Measurements from ENCODE around the gene ESR1. TPM values are rescaled to one million over a fixed set of nuclear protein-coding genes. Genes with fewer than 3 reads are reported as not detected.
"Not testable (repeated sequence)": the region's sequence is repeated elsewhere in the genome, so short reads cannot be mapped to it uniquely, and the experiment has no call there.

The ESR1 gene
- total and polyA plus RNA-seq, 4 experiments from 2014 or later, result 0.67 to 6.8 (median 2.4) TPM

GRCh38 chr6:152062476-152062875 is 255.0 kb downstream of the ESR1 start:
- peaks cover 0 to 11% of the 10 kb centered on the region in 2 donors for H3K36me3 Mint-ChIP-seq
- intact Hi-C loops (cut with micrococcal nuclease), result no loop called here
- POLR2A ChIA-PET (ENCODE audit: partially characterized antibody), result no interaction called here

GRCh38 chr6:152063170-152063921 is 255.9 kb downstream of the ESR1 start:
- Histone ChIP-seq H3K9me3 (ENCODE audit: control insufficient read depth in 1 of 2, low read length in 2 of 2) (no peaks in the 10 kb centered on the region), H3K36me3 (ENCODE audit: insufficient read depth, low read length) (no peaks in the 10 kb centered on the region), H3K27ac (ENCODE audit: low read depth, low read length) (no peak overlapping the region), H3K4me3 (ENCODE audit: low read length in 2 of 2) (no peak overlapping the region), H3K4me1 (ENCODE audit: insufficient read depth, low read length) (no peaks in the 10 kb centered on the region), H3K27me3 (ENCODE audit: insufficient read depth, low read length) (no peaks in the 10 kb centered on the region)
- intact Hi-C loops (cut with micrococcal nuclease), result no loop called here
- Mint-ChIP-seq H3K36me3 (peaks cover 0 to 11% of the 10 kb centered on the region in 2 donors), H3K4me3 (no peak overlapping the region), H3K27ac (no peak overlapping the region), H3K4me1 (peaks cover 0 to 4% (median 0%) of the 10 kb centered on the region in 4 donors), H3K9me3 (peaks cover 0 to 3% (median 1%) of the 10 kb centered on the region in 8 donors), H3K27me3 (peaks cover 0 to 2% of the 10 kb centered on the region in 2 donors)
- DNase-seq, result no peak
- CTCF ChIA-PET (ENCODE audit: partially characterized antibody), result no interaction called here
- POLR2A ChIA-PET (ENCODE audit: partially characterized antibody), result no interaction called here

More at GRCh38 chr6:152062476-152062875, 255.0 kb downstream of the ESR1 start:
- H3K9me3 Mint-ChIP-seq, result peaks cover 0 to 3% (median 1%) of the 10 kb centered on the region in 8 donors
- Histone ChIP-seq H3K27ac (ENCODE audit: low read depth, low read length) (no peak overlapping the region), H3K9me3 (ENCODE audit: control insufficient read depth in 1 of 2, low read length in 2 of 2) (no peaks in the 10 kb centered on the region), H3K36me3 (ENCODE audit: insufficient read depth, low read length) (no peaks in the 10 kb centered on the region), H3K4me3 (ENCODE audit: low read length in 2 of 2) (no peak overlapping the region), H3K4me1 (ENCODE audit: insufficient read depth, low read length) (no peaks in the 10 kb centered on the region), H3K27me3 (ENCODE audit: insufficient read depth, low read length) (no peaks in the 10 kb centered on the region)
- H3K27ac Mint-ChIP-seq, result peak overlapping the region in 1 of 7 donors; percentile 51
- no peak for DNase-seq
- H3K27me3 Mint-ChIP-seq, result peaks cover 0 to 2% of the 10 kb centered on the region in 2 donors
- H3K4me3 Mint-ChIP-seq, result no peak overlapping the region
- CTCF ChIA-PET (ENCODE audit: partially characterized antibody), result no interaction called here
- H3K4me1 Mint-ChIP-seq, result peaks cover 0 to 5% (median 2%) of the 10 kb centered on the region in 4 donors

- Mint-ChIP-seq H3K9me3 (peaks cover 0 to 3% (median 0%) of the 10 kb centered on the region in 8 donors), H3K27me3 (no peaks in the 10 kb centered on the region), H3K36me3 (peaks cover 0 to 5% of the 10 kb centered on the region in 2 donors), H3K27ac (no peak overlapping the region), H3K4me1 (no peaks in the 10 kb centered on the region), H3K4me3 (no peak overlapping the region)
- Histone ChIP-seq H3K4me3 (ENCODE audit: low read length in 2 of 2) (no peak overlapping the region), H3K27ac (ENCODE audit: low read depth, low read length) (no peak overlapping the region), H3K4me1 (ENCODE audit: insufficient read depth, low read length) (no peaks in the 10 kb centered on the region), H3K9me3 (ENCODE audit: control insufficient read depth in 1 of 2, low read length in 2 of 2) (no peaks in the 10 kb centered on the region), H3K36me3 (ENCODE audit: insufficient read depth, low read length) (no peaks in the 10 kb centered on the region), H3K27me3 (ENCODE audit: insufficient read depth, low read length) (no peaks in the 10 kb centered on the region)
- CTCF ChIA-PET (ENCODE audit: partially characterized antibody), result no interaction called here
- intact Hi-C loops (cut with micrococcal nuclease), result no loop called here
- DNase-seq, result no peak
- POLR2A ChIA-PET (ENCODE audit: partially characterized antibody), result no interaction called here
These were observed 261.3 kb downstream of the ESR1 start for GRCh38 chr6:152068622-152069261.

- Mint-ChIP-seq H3K4me3 (no peak overlapping the region), H3K9me3 (peaks cover 0 to 12% (median 10%) of the 10 kb centered on the region in 8 donors), H3K4me1 (no peaks in the 10 kb centered on the region), H3K36me3 (peaks cover 2 to 16% of the 10 kb centered on the region in 2 donors), H3K27ac (no peak overlapping the region), H3K27me3 (no peaks in the 10 kb centered on the region)
- ChIA-PET CTCF (ENCODE audit: partially characterized antibody) (no interaction called here), POLR2A (ENCODE audit: partially characterized antibody) (no interaction called here)
- Histone ChIP-seq H3K9me3 (ENCODE audit: control insufficient read depth in 1 of 2, low read length in 2 of 2) (no peaks in the 10 kb centered on the region), H3K4me3 (ENCODE audit: low read length in 2 of 2) (no peak overlapping the region), H3K4me1 (ENCODE audit: insufficient read depth, low read length) (no peaks in the 10 kb centered on the region), H3K36me3 (ENCODE audit: insufficient read depth, low read length) (no peaks in the 10 kb centered on the region), H3K27ac (ENCODE audit: low read depth, low read length) (no peak overlapping the region), H3K27me3 (ENCODE audit: insufficient read depth, low read length) (no peaks in the 10 kb centered on the region)
- no peak for DNase-seq
- intact Hi-C loops (cut with micrococcal nuclease), result no loop called here
These were observed 263.1 kb downstream of the ESR1 start for GRCh38 chr6:152070556-152070955.

GRCh38 chr6:152071318-152071717 is 263.8 kb downstream of the ESR1 start:
- intact Hi-C loops (cut with micrococcal nuclease), result no loop called here
- ChIA-PET CTCF (ENCODE audit: partially characterized antibody) (no interaction called here), POLR2A (ENCODE audit: partially characterized antibody) (no interaction called here)
- no peak overlapping the region for H3K4me3 ChIP-seq (ENCODE audit: low read length in 2 of 2)
- Mint-ChIP-seq H3K27ac (no peak overlapping the region), H3K4me3 (no peak overlapping the region), H3K9me3 (peaks cover 2 to 19% (median 17%) of the 10 kb centered on the region in 8 donors), H3K27me3 (peaks cover 0 to 1% of the 10 kb centered on the region in 2 donors), H3K36me3 (peaks cover 3 to 21% of the 10 kb centered on the region in 2 donors), H3K4me1 (no peaks in the 10 kb centered on the region)
- DNase-seq, result no peak
- H3K27ac ChIP-seq (ENCODE audit: low read depth, low read length), result no peak overlapping the region
- no peaks in the 10 kb centered on the region for H3K36me3 ChIP-seq (ENCODE audit: insufficient read depth, low read length)
- H3K27me3 ChIP-seq (ENCODE audit: insufficient read depth, low read length), result no peaks in the 10 kb centered on the region
- no peaks in the 10 kb centered on the region for H3K9me3 ChIP-seq (ENCODE audit: control insufficient read depth in 1 of 2, low read length in 2 of 2)
- no peaks in the 10 kb centered on the region for H3K4me1 ChIP-seq (ENCODE audit: insufficient read depth, low read length)

GRCh38 chr6:152071843-152072242 is 264.4 kb downstream of the ESR1 start:
- Mint-ChIP-seq H3K4me1 (no peaks in the 10 kb centered on the region), H3K27ac (no peak overlapping the region), H3K27me3 (peaks cover 0 to 1% of the 10 kb centered on the region in 2 donors), H3K9me3 (peaks cover 4 to 24% (median 21%) of the 10 kb centered on the region in 8 donors), H3K4me3 (no peak overlapping the region), H3K36me3 (peaks cover 3 to 24% of the 10 kb centered on the region in 2 donors)
- no peak overlapping the region for H3K4me3 ChIP-seq (ENCODE audit: low read length in 2 of 2)
- intact Hi-C loops (cut with micrococcal nuclease), result no loop called here
- no peaks in the 10 kb centered on the region for H3K9me3 ChIP-seq (ENCODE audit: control insufficient read depth in 1 of 2, low read length in 2 of 2)
- CTCF ChIA-PET (ENCODE audit: partially characterized antibody), result no interaction called here
- no peaks in the 10 kb centered on the region for H3K27me3 ChIP-seq (ENCODE audit: insufficient read depth, low read length)
- H3K4me1 ChIP-seq (ENCODE audit: insufficient read depth, low read length), result no peaks in the 10 kb centered on the region
- DNase-seq, result no peak
- POLR2A ChIA-PET (ENCODE audit: partially characterized antibody), result no interaction called here
- H3K27ac ChIP-seq (ENCODE audit: low read depth, low read length), result no peak overlapping the region
- no peaks in the 10 kb centered on the region for H3K36me3 ChIP-seq (ENCODE audit: insufficient read depth, low read length)

GRCh38 chr6:152076242-152076641 is 268.8 kb downstream of the ESR1 start:
- CTCF ChIA-PET (ENCODE audit: partially characterized antibody); H3K4me1 ChIP-seq (ENCODE audit: insufficient read depth, low read length); H3K27ac ChIP-seq (ENCODE audit: low read depth, low read length); H3K9me3 ChIP-seq (ENCODE audit: control insufficient read depth in 1 of 2, low read length in 2 of 2); intact Hi-C loops (cut with micrococcal nuclease); H3K4me3 ChIP-seq (ENCODE audit: low read length in 2 of 2); POLR2A ChIA-PET (ENCODE audit: partially characterized antibody); H3K4me3 Mint-ChIP-seq; H3K4me1 Mint-ChIP-seq; H3K27me3 ChIP-seq (ENCODE audit: insufficient read depth, low read length); H3K27me3 Mint-ChIP-seq; DNase-seq; H3K36me3 ChIP-seq (ENCODE audit: insufficient read depth, low read length); H3K27ac Mint-ChIP-seq: not testable (repeated sequence)
- H3K9me3 Mint-ChIP-seq, result peaks cover 7 to 39% (median 25%) of the 10 kb centered on the region in 8 donors
- H3K36me3 Mint-ChIP-seq, result peaks cover 3 to 31% of the 10 kb centered on the region in 2 donors
